ENCODE results near the gene KRTAP9-9. TPM values are rescaled to one million over a fixed set of nuclear protein-coding genes. Genes with fewer than 3 reads are reported as not detected.
"Not testable (repeated sequence)": the region's sequence is repeated elsewhere in the genome, so short reads cannot be mapped to it uniquely, and the experiment has no call there.

Gene KRTAP9-9
- total RNA-seq, result not detected in 2 replicates

DNA sequence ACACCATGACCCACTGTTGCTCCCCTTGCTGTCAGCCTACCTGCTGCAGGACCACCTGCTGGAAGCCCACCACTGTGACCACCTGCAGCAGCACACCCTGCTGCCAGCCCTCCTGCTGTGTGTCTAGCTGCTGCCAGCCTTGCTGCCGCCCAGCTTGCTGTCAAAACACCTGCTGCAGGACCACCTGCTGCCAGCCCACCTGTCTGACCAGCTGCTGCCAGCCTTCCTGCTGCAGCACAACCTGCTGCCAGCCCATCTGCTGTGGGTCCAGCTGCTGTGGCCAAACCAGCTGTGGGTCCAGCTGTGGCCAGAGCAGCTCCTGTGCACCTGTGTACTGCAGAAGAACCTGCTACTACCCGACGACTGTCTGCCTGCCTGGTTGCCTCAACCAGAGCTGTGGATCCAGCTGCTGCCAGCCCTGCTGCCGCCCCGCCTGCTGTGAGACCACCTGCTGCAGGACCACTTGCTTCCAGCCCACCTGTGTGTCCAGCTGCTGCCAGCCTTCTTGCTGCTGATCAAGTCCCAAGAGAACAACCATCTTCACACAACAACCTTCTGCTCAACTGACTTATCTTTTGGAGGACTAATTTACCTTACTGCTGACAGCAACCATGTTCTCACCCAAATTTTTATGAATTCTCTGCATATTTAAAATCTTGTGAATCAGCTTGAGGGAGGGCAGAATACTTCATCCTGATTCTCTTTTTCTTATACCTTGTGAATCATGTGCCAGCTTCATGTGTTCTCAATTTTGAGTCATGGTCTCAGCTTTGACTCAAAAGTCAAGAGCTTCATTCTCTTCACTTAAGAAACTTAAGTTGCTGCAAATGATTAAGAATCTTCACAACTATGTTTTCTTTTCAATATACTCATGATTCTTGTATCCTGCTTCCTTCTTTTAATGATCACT is at the start of gene KRTAP9-9:
Gene KRTAP9-9, plus strand, starts transcription at position 4 of the 910 bp plus-strand sequence.
- DNase-seq (ENCODE audit: low read depth), result not testable (repeated sequence)

DNA sequence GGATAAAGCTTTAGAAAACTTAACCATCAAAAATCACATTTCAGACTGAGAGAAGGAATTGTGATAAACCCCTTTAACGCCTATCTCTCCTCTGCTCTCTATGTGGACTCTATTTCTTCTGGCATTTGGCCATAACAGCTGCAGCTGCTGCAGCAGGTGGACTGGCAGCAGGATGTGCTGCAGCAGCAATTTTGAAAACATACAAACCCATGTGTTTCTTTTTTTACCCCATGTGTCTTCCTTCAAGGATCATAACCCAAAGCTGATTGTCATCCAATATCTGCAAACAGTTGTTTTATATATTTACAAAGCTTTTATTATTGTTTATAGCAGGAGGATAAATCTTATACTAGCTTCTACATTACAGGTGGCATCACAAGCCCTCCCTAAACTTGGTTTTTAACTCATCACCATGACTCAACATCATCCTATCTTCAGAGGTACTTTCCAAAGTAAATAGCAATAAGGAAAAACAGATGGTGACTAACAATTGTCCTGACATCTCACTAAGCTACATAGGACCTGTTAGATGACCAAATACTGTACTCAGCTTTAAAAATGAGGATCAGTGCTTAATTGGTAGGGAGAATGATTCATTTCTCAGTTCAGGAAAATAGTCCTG is 43.2 kb upstream of the KRTAP9-9 start:
- DNase-seq (ENCODE audit: low read depth), result peak; percentile 57

DNA sequence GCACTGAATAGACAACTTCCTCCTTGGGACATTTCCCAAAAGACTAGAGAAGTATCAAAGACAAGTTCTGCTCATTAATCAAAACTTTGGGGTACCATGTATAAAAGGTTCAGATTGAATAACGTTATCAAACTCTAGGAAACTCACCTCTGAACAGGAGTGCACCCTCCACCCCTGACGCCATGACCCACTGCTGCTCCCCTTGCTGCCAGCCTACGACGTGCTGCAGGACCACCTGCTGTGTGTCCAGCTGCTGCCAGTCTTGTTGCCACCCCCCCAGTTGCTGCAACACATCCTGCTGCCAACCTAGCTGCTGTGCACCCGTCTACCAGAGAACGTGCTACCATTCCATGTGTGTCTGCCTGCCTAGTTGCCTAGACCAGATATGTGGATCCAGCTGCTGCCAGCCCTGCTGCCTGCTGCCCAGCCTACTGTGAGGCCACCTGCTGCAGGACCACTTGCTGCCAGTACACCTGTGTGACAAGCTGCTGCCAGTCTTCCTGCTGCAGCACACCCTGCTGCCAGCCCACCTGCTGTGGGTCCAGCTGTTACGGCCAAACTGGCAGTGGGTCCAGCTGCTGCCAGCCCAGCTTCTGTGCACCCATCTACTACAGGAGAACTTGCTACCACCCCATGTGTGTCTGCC is 42.5 kb upstream of the KRTAP9-9 start:
- no peak for DNase-seq (ENCODE audit: low read depth)

DNA sequence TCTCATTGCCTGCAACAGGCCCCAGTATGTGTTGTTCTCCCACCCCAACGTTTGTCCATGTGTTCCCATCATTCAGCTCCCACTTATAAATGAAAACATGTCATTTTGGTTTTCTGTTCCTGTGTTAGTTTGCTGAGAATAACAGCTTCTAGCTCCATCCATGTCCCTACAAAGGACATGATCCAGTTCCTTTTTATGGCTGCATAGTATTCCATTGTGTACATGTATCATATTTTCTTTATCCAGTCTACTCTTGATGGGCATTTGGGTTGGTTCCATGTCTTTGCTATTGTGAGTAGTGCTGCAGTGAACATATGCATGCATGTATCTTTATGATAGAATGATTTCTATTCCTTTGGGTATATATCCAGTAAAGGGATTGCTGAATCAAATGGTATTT is 39.5 kb upstream of the KRTAP9-9 start:
- DNase-seq (ENCODE audit: low read depth), result no peak

DNA sequence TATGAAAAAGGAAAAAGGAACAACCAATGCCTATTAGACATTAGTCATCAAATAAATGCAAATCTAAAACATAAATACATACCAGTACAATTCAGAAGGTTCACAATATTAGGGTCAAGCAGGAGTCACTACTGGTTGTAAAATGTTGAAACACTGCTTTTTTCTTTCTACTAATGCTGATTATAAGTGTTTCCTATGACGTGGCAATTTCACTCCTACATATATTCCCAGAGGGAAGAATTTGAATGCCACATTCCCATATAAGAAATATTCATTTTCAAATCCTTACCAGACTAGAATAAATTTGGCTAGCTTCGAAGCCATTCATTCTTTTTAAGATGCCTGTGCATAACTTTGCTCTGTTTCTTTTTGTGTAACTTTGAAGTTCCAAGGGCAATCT is 31.4 kb upstream of the KRTAP9-9 start:
- peak; percentile 1 for DNase-seq (ENCODE audit: low read depth)

DNA sequence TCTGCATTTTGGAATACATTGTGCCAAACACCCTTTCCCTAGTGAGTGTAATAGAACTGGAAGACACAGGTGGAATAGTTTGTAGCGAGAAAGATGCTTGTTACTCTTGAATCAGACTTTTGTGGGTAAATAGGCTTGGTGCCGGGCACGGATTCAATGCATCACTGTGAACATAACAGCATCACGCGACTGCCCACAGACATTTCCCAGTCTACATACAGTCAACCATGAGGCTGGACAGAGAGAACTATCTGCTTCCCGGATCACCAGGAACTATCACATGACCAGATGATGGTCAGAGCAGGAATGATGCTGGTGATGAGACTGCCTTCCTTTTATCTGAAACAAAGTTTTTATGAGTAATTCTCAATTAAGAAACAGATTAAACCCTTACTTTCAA is 29.1 kb upstream of the KRTAP9-9 start:
- DNase-seq (ENCODE audit: low read depth), result no peak

DNA sequence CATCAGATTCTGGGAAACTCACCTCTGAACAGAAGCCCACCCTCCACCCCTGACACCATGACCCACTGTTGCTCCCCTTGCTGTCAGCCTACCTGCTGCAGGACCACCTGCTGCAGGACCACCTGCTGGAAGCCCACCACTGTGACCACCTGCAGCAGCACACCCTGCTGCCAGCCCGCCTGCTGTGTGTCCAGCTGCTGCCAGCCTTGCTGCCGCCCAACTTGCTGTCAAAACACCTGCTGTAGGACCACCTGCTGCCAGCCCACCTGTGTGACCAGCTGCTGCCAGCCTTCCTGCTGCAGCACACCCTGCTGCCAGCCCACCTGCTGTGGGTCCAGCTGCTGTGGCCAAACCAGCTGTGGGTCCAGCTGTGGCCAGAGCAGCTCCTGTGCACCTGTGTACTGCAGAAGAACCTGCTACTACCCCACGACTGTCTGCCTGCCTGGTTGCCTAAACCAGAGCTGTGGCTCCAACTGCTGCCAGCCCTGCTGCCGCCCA is 28.5 kb upstream of the KRTAP9-9 start, which contains the start of gene KRTAP9-2:
Gene KRTAP9-2, plus strand, starts transcription at position 51 of the 498 bp plus-strand sequence. Its CDS starts 7 bp downstream, at position 58.
- not testable (repeated sequence) for DNase-seq (ENCODE audit: low read depth)

DNA sequence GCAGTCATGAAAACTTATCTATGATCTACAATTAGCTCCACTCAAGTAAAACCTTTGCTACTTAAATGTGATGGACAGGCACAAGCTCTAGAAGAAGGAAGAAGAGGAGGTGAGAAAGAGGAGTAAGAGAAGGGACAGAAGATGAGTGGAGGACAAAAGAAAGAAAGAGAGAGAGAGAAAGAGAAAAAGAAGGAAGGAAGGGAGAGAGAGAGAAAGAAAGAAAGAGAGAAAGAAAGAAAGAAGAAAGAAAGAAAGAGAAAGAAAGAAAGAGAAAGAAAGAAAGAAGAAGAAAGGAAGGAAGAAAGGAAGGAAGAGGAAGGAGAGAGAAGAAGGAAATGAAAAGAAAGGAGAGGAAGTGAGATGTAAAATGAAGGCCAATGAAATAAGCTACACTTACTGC is 25.1 kb upstream of the KRTAP9-9 start:
- no peak for DNase-seq (ENCODE audit: low read depth)

DNA sequence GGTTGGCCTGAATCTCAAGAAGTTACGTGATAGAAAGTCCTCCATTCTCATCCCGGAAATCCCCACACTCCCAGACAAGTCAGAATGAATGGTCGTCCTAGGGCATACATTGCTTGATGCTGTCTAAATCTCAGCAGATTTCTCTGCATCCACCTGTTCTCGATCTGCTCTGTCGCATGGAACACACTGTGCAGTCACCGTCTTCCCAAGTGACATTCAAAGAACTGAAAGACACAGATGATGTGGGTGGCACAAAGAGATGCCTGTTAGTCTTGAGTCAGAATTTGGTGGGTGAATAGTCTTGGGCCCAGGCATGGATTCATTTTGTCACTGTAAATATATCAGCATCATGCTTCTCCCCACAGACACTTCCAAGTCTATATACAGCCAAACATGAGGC is 23.5 kb upstream of the KRTAP9-9 start:
- DNase-seq (ENCODE audit: low read depth), result no peak

DNA sequence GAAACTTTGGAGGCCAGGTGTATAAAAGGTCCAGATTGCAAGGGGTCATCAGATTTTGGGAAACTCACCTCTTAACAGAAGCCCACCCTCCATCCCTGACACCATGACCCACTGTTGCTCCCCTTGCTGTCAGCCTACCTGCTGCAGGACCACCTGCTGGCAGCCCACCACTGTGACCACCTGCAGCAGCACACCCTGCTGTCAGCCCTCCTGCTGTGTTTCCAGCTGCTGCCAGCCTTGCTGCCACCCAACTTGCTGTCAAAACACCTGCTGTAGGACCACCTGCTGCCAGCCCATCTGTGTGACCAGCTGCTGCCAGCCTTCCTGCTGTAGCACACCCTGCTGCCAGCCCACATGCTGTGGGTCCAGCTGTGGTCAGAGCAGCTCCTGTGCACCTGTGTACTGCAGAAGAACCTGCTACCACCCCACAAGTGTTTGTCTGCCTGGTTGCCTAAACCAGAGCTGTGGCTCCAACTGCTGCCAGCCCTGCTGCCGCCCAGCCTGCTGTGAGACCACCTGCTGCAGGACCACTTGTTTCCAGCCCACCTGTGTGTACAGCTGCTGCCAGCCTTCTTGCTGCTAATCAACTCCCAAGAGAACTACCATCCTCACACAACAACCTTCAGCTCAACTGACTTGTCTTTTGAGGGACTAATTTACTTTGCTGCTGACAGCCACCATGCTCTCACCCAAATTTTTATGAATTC is 22.6 kb upstream of the KRTAP9-9 start, which contains the start of gene KRTAP9-3:
Gene KRTAP9-3, plus strand, starts transcription at position 51 of the 707 bp plus-strand sequence. Its CDS starts 53 bp downstream, at position 104.
- not testable (repeated sequence) for DNase-seq (ENCODE audit: low read depth)

DNA sequence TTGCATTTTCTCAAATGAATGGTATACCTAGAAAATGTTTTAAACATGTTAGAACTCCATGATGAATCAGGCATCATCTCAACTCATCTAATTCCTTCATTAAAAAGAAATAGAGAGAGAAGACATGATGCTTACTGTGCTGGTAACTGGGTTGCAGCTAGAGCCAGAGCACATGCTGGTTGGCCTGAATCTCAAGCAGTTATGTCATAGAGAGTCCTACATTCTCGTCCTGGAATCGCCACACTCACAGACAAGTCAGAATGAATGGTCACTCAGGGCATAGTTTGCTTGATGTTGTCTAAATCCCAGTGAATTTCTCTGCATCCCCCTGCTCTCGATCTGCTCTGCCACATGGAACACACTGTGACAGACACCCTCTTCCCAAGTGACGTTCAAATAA is 18.1 kb upstream of the KRTAP9-9 start:
- not testable (repeated sequence) for DNase-seq (ENCODE audit: low read depth)

DNA sequence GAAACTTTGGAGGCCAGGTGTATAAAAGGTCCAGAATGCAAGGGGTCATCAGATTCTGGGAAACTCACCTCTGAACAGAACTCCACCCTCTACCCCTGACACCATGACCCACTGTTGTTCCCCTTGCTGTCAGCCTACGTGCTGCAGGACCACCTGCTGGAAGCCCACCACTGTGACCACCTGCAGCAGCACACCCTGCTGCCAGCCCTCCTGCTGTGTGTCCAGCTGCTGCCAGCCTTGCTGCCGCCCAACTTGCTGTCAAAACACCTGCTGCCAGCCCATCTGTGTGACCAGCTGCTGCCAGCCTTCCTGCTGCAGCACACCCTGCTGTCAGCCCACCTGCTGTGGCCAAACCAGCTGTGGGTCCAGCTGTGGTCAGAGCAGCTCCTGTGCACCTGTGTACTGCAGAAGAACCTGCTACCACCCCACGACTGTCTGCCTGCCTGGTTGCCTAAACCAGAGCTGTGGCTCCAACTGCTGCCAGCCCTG is 17.2 kb upstream of the KRTAP9-9 start, which contains the start of gene KRTAP9-8:
Gene KRTAP9-8, plus strand, starts transcription at position 51 of the 489 bp plus-strand sequence. Its CDS starts 53 bp downstream, at position 104.
- not testable (repeated sequence) for DNase-seq (ENCODE audit: low read depth)

DNA sequence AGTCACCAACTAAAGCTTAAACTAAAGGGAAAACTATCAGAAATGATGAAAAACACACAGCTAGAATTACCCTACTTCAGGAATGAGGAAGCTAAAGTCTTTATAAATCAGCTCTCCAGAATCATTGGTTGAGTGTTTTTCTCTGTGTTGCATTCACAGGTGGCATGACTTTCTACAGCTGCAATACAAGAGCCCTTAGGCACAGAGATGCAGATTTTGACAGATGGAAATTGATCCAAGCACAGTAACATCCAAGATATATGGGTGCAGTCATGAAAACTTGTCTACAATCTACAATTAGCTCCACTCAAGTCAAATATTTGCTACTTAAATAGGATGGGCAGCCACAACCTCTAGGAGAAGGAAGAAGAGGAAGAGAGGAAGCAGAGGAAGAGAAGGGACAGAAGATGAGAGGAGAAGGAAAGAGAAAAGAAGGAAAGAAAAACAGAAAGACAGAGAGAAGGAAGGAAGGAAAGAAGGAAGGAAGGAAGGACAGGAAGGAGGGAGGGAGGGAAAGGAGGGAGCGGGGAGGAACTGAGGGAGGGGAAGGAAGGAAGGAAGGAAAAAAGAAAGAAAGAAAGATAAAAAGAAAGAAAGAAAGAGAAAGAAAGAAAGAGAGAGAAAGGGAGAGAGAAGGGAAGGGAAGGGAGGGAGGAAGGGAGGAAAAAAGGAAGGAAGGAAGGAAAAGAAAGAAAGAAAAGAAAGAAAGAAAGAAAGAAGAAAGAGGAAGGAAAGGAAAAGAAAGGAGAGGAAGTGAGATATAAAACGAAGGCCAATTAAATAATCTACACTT is 8.0 kb upstream of the KRTAP9-9 start:
- DNase-seq (ENCODE audit: low read depth), result not testable (repeated sequence)

DNA sequence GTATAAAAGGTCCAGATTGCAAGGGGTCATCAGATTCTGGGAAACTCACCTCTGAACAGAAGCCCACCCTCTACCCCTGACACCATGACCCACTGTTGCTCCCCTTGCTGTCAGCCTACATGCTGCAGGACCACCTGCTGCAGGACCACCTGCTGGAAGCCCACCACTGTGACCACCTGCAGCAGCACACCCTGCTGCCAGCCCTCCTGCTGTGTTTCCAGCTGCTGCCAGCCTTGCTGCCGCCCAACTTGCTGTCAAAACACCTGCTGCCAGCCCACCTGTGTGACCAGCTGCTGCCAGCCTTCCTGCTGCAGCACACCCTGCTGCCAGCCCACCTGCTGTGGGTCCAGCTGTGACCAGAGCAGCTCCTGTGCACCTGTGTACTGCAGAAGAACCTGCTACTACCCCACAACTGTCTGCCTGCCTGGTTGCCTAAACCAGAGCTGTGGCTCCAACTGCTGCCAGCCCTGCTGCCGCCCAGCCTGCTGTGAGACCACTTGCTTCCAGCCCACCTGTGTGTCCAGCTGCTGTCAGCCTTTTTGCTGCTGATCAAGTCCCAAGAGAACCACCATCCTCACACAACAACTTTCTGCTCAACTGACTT is 5.4 kb upstream of the KRTAP9-9 start, which contains the start of gene KRTAP9-4:
Gene KRTAP9-4, plus strand, starts transcription at position 51 of the 604 bp plus-strand sequence. Its CDS starts 34 bp downstream, at position 85.
- DNase-seq (ENCODE audit: low read depth), result not testable (repeated sequence)

DNA sequence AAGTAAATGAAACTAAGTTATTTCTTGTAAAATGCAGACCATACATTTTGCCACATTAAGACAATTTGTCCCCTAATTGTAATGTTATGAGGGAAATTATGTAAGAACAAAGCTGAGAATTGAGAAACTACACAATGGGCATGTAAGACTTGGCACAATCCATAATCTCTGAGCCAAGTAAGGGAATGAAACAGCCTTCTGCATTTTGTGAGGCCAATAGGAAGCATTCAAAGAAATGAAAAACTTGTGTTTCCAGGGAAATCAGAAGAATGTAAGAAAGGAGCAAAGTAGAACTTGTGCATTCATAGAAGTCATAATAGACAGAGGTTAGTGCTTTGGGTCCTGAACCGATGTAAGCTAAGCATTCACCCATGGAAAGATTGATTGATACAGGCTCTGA is 3.9 kb upstream of the KRTAP9-9 start:
- no peak for DNase-seq (ENCODE audit: low read depth)

DNA sequence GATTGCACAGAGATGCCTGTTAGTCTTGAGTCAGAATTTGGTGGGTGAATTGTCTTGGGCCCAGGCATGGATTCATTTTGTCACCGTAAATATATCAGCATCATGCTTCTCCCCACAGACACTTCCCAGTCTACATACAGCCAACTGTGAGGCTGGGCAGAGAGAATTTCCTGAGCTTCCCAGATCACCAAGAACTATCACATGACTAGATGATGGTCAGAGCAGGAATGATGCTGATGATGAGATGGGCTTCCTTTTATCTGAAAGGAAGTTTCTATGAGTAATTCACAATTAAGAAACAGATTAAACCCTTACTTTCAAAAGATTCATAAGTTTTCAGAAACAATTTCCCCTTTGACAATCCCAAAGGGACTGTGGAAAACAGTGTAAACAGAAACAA is 323 bp upstream of the KRTAP9-9 start:
- DNase-seq (ENCODE audit: low read depth), result no peak

DNA sequence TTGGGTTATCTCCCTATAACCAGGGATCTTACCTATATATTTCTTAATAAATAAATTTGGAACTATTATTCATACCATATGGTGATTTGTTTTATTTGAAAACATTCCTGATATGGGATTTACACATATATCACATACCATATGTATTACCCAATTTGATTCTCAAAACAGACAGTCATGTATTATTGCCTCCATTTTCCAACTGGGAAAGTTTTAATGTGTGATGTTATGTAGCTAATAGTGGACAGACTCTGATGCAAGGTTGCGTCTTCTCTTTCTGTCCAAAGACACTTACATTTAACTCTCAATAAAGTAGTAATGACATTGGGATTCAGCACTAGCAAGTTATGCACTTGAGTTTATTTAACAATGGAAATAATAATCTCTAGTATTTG is 1.1 kb downstream of the KRTAP9-9 start:
- no peak for DNase-seq (ENCODE audit: low read depth)

DNA sequence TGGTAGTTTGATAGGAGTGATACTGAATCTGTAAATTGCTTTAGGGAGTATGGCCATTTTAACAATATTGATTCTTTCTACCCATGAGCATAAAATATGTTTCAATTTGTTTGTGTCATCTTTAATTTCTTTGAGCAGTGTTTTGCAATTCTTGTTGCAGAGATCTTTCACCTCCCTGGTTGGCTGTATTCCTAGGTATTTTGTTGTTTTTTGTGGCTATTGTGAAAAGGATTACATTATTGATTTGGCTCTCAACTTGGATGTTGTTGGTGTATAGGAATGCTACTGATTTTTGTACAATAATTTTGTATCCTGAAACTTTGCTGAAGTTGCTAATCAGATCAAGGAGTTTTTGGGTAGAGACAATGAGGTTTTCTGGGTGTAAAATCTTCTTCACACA is 3.2 kb downstream of the KRTAP9-9 start:
- DNase-seq (ENCODE audit: low read depth), result no peak

DNA sequence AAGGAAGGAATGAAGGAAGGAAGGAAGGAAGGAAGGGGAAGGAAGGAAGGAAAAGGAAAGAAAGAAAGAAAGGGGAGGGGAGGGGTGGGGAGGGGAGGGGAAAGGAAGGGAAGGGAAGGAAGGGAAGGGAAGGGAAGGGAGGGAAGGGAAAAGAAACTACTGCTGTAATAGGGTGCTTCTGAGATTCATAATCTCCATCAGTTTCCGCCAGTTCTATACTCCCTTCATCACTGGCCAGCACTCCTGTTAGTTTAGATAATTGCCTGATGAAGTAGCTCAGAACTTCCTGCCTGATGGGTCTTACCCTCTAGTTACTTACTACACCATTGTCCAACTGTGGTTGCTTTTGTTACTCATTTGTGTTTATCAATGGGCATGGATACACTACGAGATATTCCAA is 8.0 kb downstream of the KRTAP9-9 start:
- DNase-seq (ENCODE audit: low read depth), result no peak

DNA sequence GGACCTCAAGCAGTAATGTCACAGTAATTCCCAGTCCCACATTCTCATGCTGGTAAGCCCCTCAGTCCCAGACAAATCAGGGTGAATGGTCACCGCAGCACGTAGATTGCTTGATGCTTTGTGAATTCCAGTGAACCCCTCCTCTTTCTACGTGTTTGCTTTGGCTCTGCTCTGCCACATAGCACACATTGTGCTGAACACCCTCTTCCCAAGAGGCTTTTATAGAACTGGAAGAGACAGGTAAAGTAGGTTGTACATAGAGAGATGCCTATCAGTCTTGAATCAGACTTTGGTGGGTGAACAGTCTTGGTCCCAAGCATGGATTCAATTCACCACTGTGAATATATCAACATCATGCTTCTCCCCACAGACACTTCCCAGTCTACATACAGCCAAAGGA is 9.4 kb downstream of the KRTAP9-9 start:
- no peak for DNase-seq (ENCODE audit: low read depth)

Measured in renal cortical epithelial cell (primary cell).